GM19043 (cell line): Measurements from ENCODE around the gene CLEC18A.
"Not testable (repeated sequence)": the region's sequence is repeated elsewhere in the genome, so short reads cannot be mapped to it uniquely, and the experiment has no call there.

ENCODE experiments used
- ATAC-seq: cut with Tn5 transposase; IDR thresholded peaks from one replicate; pipeline ENCODE4 v1.9.1; 2021; ENCODE audit warnings: low read depth; ENCODE audit not compliant: unreplicated experiment

The CLEC18A gene

GRCh38 chr16:69951017-69951671, at the start of gene CLEC18A:
Gene CLEC18A (plus strand): TSS chr16:69951334. CDS start chr16:69951367, 33 bp downstream.
- ATAC-seq = not testable (repeated sequence)

GRCh38 chr16:69903865-69904415, 47.2 kb upstream of the CLEC18A start:
- no peak for ATAC-seq

DNA sequence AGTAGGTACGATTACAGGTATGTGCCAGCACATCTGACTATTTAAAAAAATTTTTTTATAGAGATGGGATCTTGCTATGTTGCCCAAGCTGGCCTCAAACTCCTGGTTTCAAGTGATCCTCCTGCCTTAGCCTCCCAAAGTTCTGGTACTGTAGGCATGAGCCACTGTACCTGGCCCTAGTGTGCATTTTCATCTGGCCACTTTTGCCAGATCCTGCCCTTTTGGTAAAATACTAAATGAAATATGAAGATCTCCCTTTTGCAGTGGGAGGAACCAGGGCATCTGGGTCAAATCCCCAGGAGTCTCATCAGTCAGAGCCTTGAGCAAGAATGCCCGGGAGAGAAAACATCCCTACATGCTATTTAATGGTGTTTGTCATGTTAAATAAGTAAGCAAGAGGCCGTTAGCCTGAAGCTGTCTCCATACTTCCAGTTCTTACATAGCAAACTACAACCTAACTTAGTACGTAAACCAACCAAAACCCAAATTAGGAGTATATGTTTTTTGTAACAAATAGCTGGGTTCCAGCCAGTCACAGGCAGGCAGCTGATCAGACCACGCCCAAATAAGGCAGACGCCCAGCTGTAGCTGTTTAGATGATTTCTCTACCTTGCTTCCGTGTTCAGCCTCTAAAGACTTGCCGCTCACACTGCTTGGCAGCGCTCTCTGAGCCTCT, 46.5 kb upstream of the CLEC18A start:
- ATAC-seq = no peak

GRCh38 chr16:69905171-69905555, 46.0 kb upstream of the CLEC18A start:
- ATAC-seq = no peak

- no peak for ATAC-seq
These were observed 44.2 kb upstream of the CLEC18A start for GRCh38 chr16:69906838-69907401.

DNA sequence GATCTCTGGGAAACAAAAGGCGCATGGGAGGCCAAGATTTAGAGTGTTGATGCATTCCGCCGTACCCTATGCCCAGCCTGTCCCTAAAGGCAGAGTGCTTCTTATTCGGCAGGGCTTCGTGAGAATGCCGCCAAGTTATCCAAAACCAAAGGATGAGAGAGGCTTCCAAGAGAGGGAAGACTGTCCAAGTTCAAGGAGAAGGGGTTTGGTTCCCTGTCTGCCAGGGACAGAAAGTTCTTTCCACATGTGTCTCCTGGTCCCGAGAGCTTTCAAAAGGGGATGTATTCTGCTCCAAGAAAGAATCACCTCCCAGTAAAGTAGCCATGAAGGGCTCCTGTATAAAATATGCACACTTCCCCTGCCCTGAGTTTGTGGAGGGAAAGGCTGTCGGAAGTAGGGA, 42.1 kb upstream of the CLEC18A start:
- no peak for ATAC-seq

DNA sequence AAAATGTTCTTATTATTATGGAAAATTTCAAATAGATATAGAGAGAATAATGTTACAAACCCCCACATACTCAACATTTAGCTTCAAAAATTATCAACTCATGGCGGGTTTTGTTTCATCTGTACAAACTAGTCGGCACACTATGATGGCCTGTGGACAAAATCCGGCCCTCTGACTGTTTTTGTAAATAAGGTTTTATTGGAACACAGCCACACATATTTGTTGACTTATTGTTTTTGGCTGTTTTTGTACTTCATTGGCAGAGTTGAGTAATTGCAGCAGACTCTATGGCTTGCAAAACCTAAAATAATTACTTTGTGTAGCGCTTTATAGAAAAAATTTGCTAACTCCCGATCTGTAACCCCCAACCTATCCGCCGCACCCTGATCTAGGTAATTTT, 41.4 kb upstream of the CLEC18A start:
- no peak for ATAC-seq

- ATAC-seq = no peak
These were observed 40.2 kb upstream of the CLEC18A start for GRCh38 chr16:69910964-69911363.

DNA sequence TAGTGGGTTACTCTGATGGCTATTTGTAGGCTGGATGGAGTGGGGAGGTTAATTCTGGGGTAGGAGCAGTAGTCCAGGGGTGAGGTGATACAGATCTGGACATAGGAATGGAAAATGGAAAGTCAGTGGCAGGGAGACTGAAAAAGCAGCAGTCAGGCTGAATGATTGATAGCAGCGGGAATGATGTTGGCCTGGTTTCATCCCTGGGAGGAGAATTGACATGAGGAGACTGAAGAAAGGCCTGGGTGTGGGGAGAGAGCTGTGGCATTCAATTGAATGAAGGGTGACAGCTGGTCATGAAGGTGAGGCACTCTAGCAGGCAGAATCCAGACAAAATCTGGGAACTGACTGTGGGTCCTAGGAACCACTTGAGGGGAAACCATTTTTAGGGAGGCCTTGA, 34.7 kb upstream of the CLEC18A start:
- ATAC-seq = no peak

DNA sequence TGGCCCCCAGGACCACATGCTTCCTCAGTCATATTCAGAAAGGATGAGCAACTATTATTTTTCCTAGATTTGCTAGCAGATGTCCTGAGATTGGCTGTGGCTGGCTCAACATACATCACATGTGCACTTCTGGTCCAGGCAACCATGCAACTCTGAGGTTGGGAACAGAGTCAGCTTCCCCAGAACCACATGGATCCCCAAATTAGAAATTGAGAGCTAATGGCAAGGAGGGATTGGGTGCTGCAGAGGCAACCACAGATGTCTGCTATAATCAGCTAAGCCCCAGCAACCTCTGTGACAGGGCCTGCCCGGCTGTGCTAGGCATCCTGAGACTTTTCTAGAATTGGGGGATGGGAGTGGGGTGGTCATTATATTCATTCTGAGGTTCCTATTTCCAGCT, 33.8 kb upstream of the CLEC18A start:
- no peak for ATAC-seq

GRCh38 chr16:69917739-69918138, 33.4 kb upstream of the CLEC18A start:
- no peak for ATAC-seq

DNA sequence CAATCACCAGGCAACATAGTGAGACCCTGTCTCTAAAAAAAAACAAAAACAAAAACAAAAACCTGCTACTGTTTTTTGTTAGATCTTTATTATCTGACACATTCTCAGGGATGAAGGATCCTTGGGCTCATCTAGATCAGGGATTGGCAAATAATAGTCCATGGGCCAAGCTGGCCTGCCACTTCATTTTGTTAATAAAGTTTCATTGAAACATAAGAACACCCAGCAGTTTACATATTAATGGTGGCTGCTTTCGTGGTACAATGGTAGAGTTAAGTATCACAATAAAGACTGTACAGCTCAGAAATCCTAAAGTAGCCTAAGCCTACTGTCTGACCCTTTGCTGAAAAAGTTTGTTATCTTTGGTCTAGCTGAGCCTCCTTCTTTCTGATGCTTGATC, 32.9 kb upstream of the CLEC18A start:
- no peak for ATAC-seq

DNA sequence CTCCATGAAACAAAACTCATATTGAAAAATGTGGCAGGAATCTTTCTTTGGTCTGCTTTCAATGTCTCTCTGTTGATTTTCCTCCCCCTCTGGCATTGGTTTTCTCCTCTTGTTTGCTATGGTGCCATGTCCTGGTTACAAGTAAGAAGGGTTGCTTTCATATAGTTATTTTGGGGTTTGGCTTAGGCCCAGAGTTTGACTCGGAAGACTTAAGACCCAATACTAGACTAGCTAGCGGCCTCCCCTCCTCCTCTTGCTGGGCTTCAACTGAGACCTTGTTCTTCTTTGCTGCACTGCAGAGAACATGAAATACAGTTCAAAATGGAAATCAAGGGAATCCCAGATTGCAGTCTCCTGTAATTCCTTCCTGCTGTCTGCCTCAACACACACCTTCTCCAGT, 30.0 kb upstream of the CLEC18A start:
- ATAC-seq = no peak

- no peak for ATAC-seq
These were observed 28.9 kb upstream of the CLEC18A start for GRCh38 chr16:69922200-69922599.

DNA sequence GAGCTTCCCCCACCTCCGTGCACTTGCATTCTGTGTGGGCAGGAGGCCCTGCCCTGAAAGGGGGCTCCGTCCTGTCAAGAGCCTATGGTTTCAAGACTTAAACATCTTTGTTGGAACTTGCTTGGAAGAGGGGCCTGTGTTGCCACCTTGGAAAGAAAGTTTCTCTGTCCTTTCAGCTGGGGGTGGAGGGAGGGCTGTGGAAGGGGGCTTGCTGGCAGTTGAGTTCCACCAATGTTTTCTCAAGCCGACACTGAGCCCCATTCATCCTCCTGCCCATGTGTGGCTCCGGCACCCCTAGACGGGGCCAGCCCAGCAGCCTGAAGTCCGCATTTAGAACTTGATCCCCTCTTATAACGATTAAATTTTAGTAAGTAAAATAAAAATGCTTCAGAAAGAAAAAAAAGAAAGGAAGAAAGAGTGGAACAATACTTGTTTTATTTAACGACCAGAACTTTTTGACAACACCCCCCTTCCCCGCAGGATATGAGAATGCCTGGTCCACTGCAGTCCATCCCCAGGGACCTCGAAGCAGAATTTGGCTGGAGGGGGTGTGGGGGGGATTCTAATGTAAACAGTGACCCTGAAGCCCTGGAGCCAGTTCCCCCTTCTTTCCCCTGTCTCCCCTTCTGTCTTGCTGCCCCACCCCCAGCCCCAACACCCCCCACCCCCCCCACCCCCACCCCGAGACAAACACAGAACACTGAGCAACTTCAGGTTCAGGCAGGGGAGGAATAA, 26.9 kb upstream of the CLEC18A start:
- no peak for ATAC-seq

DNA sequence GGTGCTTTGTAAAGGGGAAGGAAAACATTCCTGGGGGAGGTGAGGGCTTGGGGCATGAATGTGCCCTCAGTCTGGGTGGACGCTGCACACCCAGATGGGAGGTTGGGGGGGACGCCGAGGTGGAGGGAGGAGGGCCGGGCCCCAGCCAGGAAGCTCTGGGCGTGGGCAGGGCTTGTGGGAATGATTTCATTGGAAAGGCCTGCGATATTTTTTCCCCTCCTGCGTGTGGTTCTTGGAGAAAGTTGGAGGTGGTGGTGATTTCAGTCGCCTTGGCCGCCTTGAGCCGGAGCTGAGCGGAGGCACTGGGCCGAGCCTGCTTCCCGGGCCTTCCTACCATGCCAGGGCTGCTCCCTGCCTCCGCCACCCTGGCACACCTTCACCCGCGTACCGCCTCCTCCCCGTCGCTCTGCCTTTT, 26.4 kb upstream of the CLEC18A start:
- no peak for ATAC-seq

DNA sequence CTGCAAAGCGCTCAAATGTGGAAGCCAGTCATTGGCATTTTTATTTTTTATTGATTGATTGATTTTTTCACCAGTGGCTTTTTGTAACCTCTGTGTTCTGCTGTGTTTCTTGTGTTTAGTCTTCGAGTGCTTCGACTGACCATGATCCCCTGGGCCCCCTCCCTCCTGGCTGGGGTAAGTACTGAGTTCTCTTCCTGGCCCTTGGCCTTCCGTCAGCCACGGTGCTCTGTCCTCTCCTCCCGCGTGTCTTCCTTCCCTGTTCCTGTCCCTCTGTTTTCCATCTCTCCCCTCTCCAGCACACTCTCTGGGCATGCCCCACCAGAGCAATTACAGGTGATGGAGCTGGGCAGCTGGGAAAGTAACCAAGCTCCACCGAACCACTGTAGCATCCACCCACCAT, 25.8 kb upstream of the CLEC18A start:
- no peak for ATAC-seq

DNA sequence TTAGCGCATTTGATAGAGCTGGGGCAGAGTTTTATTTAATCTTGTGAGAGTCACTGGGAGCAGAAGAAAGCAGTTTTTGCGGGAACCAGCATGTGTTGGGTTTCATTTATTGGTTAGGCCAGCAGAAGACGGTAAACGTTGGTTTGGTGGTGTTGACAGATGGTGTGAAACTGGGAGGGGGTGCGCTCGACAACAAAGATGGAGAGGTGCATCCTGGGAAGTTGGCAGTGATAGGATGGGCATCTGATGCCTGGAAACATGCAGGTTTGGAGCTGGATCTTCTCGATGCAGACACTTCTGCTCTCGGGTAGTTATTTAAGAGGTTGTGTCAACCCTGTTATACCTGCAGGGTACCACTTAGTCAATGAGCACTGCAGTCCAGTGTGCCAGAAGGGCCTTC, 24.9 kb upstream of the CLEC18A start:
- ATAC-seq = no peak

GRCh38 chr16:69927056-69927757, 23.9 kb upstream of the CLEC18A start:
- no peak for ATAC-seq

DNA sequence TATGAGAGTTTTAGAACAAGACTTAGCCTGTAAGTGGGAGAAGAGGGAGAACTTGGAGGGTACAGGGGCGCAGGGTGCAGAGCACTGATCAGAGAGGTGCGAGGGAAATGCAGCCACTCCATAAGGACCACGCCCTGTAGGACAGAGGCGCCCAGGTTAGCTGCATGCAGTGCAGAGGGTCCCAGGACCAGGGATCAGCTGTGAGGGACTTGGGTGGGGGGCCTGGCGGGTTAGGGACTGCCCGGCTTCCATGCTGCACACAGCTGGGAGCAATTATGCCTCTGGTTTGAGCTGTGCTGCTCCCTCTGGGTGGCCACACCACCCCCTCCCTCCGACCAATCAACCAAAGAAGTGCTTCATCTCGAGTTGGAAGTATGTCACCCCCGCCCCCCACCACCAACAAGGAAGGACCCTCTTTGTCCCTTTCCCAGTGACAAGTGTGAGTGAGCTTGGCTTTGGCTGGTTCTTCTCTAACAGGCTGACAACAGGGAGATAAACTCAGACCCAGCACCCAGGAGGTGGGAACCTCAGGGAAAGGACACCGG, 22.2 kb upstream of the CLEC18A start:
- ATAC-seq = no peak
